Measurements from ENCODE around the gene PROSER3. TPM values are rescaled to one million over a fixed set of nuclear protein-coding genes. Genes with fewer than 3 reads are reported as not detected.

The PROSER3 gene
- total RNA-seq, 1 donor from 2014 or later = 13.8 TPM

DNA sequence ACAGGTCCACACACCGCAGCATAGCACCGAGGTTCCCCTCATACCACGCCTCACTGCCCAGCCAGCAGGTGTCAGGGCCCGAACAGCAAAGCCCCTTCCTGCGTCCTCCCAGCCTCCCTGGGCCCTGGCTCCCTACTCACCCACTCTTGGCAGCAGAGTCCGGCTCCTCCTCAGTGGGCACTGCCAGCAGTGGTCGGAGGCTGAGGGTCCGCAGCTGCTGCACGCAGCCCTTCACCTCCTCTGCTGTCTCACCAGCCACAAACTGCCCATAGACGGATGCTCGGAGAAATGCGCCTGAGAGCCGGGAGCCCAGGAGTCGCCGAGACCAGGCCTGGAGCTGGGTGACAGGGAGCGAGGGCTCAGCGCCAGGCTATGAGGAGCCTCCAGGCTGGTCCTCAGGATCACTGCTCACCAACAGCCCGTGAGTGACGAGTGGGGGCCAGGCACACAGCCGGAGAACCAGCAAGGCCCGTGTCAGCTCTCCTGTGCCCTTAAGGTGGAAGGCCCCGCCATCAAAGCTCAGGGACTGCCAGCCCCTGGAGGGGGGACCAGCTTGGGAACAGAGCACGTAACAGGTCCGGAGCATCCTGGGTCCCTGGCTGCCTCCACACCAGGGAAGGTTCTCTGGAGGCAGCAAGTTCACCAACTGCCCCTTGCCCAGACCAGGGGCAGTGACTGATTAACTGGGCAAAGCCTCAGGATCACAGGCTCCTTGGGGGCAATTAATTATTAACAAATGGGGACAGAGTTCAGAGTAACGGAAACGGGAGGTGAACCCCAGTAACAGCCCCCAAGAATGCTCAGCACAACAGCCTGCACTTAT is 54.5 kb downstream of the PROSER3 start, which contains the start of gene PRODH2:
Gene PRODH2 (minus strand): TSS at position 626 of the 823 bp plus-strand sequence. CDS start 40 bp downstream, at position 586.
- Histone ChIP-seq H3K4me3 (no peak within 1 kb of the TSS), H3K9me3 (no peaks in the 10 kb centered on the region), H3K27me3 (no peaks in the 10 kb centered on the region), H3K4me1 (no peaks in the 10 kb centered on the region), H3K36me3 (no peaks in the 10 kb centered on the region), H3K27ac (no peak within 1 kb of the TSS)
- no peak for DNase-seq (ENCODE audit: extremely low spot score in 2 of 2)
- intact Hi-C loops (cut with DNase I) = no loop called here
- TF ChIP-seq, protein P1, sequence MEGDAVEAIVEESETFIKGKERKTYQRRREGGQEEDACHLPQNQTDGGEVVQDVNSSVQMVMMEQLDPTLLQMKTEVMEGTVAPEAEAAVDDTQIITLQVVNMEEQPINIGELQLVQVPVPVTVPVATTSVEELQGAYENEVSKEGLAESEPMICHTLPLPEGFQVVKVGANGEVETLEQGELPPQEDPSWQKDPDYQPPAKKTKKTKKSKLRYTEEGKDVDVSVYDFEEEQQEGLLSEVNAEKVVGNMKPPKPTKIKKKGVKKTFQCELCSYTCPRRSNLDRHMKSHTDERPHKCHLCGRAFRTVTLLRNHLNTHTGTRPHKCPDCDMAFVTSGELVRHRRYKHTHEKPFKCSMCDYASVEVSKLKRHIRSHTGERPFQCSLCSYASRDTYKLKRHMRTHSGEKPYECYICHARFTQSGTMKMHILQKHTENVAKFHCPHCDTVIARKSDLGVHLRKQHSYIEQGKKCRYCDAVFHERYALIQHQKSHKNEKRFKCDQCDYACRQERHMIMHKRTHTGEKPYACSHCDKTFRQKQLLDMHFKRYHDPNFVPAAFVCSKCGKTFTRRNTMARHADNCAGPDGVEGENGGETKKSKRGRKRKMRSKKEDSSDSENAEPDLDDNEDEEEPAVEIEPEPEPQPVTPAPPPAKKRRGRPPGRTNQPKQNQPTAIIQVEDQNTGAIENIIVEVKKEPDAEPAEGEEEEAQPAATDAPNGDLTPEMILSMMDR (IDR thresholded peaks at IDR 0.05) = no peak
- no peak for TF ChIP-seq POLR2A (IDR thresholded peaks at IDR 0.05)
- no peak for TF ChIP-seq POLR2AphosphoS5 (IDR thresholded peaks at IDR 0.05; ENCODE audit: insufficient read depth in 1 of 2, low read depth in 1 of 2)

DNA sequence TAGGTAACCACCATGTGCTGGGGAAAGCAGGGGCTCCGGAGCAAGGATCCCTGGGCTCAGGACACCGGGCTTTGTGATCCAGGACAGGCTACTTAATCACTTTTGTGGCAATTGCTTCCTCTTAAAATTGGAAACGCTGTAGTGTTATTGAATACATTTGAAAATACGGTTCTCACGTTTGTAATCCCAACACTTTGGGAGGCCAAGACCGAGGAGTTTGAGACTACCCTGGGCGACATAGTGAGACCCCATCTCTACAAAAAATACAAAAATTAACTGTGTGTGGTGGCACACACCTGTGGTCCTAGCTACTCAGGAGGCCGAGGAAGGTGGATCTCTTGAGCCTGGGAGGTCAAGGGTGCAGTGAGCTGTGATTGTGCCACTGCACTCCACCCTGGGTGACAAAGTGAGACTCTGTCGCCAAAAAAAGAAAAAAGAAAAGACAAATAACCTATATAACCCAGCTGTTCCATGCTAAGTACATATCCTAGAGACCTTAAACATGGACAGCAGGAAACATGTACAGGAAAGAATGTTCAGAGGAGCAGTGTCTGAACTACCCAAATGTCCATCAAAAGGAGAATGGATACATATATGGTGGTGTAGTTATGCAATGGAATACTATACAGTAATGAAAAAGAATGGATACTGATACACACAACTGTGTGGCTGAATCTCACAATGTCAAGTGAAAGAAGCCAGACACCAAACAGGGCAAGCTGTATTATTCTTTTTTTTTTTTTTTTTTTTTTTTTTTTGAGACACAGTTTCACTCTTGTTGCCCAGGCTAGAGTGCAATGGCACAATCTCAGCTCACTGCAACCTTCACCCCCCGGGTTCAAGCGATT is 55.3 kb downstream of the PROSER3 start:
- TF ChIP-seq POLR2A (IDR thresholded peaks at IDR 0.05) (no peak), POLR2AphosphoS5 (IDR thresholded peaks at IDR 0.05; ENCODE audit: insufficient read depth in 1 of 2, low read depth in 1 of 2) (no peak)
- TF ChIP-seq, protein P1 (IDR thresholded peaks at IDR 0.05) = no peak
- intact Hi-C loops (cut with DNase I) = no loop called here
- no peak overlapping the region for H3K27ac ChIP-seq
- H3K4me1 ChIP-seq = no peaks in the 10 kb centered on the region
- no peaks in the 10 kb centered on the region for H3K27me3 ChIP-seq
- no peaks in the 10 kb centered on the region for H3K36me3 ChIP-seq
- DNase-seq (ENCODE audit: extremely low spot score in 2 of 2) = no peak
- H3K9me3 ChIP-seq = no peaks in the 10 kb centered on the region
- no peak overlapping the region for H3K4me3 ChIP-seq

DNA sequence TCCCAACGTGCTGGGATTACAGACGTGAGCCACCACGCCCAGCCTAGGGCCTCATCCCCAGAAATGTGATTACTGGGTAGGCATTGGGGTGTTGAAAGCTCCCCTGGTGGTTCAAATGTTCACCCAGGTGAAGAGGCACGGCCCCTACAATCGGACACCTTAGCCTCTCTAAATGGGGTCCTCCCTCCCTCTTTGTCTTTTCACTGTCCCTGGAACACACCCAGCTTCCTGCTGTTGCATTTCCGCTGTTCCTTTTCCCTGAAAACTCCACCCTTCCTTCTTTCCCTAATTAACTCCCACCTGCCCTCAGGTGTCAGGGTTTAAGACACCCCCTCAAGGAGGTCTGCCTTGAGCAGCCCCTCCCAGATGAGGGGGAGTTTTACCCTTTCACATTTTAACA is 58.3 kb downstream of the PROSER3 start:
- TF ChIP-seq POLR2A (IDR thresholded peaks at IDR 0.05) (no peak), POLR2AphosphoS5 (IDR thresholded peaks at IDR 0.05; ENCODE audit: insufficient read depth in 1 of 2, low read depth in 1 of 2) (no peak)
- TF ChIP-seq, protein P1 (IDR thresholded peaks at IDR 0.05) = no peak
- Histone ChIP-seq H3K9me3 (no peaks in the 10 kb centered on the region), H3K36me3 (no peaks in the 10 kb centered on the region), H3K27ac (no peak overlapping the region), H3K27me3 (no peaks in the 10 kb centered on the region), H3K4me3 (no peak overlapping the region), H3K4me1 (no peaks in the 10 kb centered on the region)
- intact Hi-C loops (cut with DNase I) = no loop called here
- no peak for DNase-seq (ENCODE audit: extremely low spot score in 2 of 2)

- TF ChIP-seq, protein P1 (IDR thresholded peaks at IDR 0.05) = no peak
- TF ChIP-seq POLR2A (IDR thresholded peaks at IDR 0.05) (no peak), POLR2AphosphoS5 (IDR thresholded peaks at IDR 0.05; ENCODE audit: insufficient read depth in 1 of 2, low read depth in 1 of 2) (no peak)
- H3K9me3 ChIP-seq = no peaks in the 10 kb centered on the region
- no peaks in the 10 kb centered on the region for H3K27me3 ChIP-seq
- H3K36me3 ChIP-seq = no peaks in the 10 kb centered on the region
- H3K27ac ChIP-seq = no peak overlapping the region
- intact Hi-C loops (cut with DNase I) = no loop called here
- no peak for DNase-seq (ENCODE audit: extremely low spot score in 2 of 2)
- H3K4me3 ChIP-seq = no peak overlapping the region
- no peaks in the 10 kb centered on the region for H3K4me1 ChIP-seq
Measured at GRCh38 chr19:35816846-35817245, 58.9 kb downstream of the PROSER3 start.
